ENCODE measurements around the gene SYTL1.

The SYTL1 gene

DNA sequence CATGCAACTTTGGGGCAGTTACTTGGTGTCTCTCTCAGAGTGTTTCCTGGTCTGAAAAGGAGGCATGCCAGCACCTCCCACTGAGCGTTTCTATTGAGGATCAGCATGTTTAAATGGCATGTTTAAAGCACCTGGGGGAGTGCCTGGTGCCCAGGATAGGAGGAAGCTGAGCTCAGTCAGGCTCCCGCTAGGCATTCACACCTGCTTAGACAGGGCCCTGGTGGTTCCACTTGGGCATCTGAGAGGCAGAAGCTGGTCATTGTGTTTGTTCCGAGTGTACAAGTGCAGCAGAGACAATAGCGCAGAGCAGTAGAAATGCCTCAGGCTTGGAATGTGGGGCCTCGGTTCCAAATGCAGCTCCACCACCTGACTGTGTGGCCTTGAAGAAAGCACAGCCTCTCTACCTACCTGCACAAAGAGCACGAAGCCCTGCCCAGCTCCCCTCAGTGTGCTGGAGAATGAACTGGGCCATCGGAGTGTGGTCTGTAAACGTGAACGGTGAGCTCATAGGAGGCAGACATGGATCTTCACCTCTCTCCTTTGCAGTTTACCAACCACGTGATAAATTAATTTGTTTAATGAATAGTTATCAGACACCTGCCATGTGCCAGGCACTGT is 40.1 kb upstream of the SYTL1 start:
- no peak for DNase-seq (ENCODE audit: low read depth in 1 of 2, low spot score in 1 of 2)
- TF ChIP-seq, protein P1, sequence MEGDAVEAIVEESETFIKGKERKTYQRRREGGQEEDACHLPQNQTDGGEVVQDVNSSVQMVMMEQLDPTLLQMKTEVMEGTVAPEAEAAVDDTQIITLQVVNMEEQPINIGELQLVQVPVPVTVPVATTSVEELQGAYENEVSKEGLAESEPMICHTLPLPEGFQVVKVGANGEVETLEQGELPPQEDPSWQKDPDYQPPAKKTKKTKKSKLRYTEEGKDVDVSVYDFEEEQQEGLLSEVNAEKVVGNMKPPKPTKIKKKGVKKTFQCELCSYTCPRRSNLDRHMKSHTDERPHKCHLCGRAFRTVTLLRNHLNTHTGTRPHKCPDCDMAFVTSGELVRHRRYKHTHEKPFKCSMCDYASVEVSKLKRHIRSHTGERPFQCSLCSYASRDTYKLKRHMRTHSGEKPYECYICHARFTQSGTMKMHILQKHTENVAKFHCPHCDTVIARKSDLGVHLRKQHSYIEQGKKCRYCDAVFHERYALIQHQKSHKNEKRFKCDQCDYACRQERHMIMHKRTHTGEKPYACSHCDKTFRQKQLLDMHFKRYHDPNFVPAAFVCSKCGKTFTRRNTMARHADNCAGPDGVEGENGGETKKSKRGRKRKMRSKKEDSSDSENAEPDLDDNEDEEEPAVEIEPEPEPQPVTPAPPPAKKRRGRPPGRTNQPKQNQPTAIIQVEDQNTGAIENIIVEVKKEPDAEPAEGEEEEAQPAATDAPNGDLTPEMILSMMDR (IDR thresholded peaks at IDR 0.05; ENCODE audit: insufficient read depth, low read length), result no peak
- TF ChIP-seq GABPA (IDR thresholded peaks at IDR 0.05; ENCODE audit: low read depth) (no peak), POLR2AphosphoS5 (IDR thresholded peaks at IDR 0.05; ENCODE audit: low read depth) (no peak), SPI1 (IDR thresholded peaks at IDR 0.05; ENCODE audit: borderline replicate concordance, low read depth) (no peak)
- TF ChIP-seq, protein P2, sequence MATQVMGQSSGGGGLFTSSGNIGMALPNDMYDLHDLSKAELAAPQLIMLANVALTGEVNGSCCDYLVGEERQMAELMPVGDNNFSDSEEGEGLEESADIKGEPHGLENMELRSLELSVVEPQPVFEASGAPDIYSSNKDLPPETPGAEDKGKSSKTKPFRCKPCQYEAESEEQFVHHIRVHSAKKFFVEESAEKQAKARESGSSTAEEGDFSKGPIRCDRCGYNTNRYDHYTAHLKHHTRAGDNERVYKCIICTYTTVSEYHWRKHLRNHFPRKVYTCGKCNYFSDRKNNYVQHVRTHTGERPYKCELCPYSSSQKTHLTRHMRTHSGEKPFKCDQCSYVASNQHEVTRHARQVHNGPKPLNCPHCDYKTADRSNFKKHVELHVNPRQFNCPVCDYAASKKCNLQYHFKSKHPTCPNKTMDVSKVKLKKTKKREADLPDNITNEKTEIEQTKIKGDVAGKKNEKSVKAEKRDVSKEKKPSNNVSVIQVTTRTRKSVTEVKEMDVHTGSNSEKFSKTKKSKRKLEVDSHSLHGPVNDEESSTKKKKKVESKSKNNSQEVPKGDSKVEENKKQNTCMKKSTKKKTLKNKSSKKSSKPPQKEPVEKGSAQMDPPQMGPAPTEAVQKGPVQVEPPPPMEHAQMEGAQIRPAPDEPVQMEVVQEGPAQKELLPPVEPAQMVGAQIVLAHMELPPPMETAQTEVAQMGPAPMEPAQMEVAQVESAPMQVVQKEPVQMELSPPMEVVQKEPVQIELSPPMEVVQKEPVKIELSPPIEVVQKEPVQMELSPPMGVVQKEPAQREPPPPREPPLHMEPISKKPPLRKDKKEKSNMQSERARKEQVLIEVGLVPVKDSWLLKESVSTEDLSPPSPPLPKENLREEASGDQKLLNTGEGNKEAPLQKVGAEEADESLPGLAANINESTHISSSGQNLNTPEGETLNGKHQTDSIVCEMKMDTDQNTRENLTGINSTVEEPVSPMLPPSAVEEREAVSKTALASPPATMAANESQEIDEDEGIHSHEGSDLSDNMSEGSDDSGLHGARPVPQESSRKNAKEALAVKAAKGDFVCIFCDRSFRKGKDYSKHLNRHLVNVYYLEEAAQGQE (IDR thresholded peaks at IDR 0.05; ENCODE audit: insufficient replicate concordance, low read depth), result no peak
- no peaks in the 10 kb centered on the region for H3K27me3 ChIP-seq (ENCODE audit: insufficient read depth, poor library complexity, severe bottlenecking)
- H3K4me3 ChIP-seq (replicated peaks; ENCODE audit: insufficient read depth, low read length), result no peak overlapping the region
- H3K27ac ChIP-seq (replicated peaks), result no peak overlapping the region

DNA sequence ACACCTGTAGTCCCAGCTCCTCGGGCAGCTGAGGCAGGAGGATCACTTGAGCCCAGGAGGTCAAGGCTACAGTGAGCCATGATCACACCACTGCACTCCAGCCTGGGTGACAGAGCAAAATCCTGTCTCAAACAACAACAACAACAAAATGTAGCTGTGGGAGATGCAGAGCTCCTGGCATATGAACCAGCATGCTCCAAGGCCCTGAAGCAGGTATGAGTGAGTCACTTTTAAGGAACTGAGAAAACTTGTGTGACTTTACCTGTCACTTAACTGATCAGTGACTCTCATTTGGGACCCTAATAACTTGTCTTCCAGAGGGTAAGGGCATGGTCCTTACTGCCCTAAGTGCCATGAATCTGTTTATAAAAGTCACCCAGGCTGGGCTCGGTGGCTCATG is 39.2 kb upstream of the SYTL1 start:
- no peak overlapping the region for H3K27ac ChIP-seq (replicated peaks)
- H3K4me3 ChIP-seq (replicated peaks; ENCODE audit: insufficient read depth, low read length), result no peak overlapping the region
- TF ChIP-seq, protein P2 (IDR thresholded peaks at IDR 0.05; ENCODE audit: insufficient replicate concordance, low read depth), result no peak
- TF ChIP-seq, protein P1 (IDR thresholded peaks at IDR 0.05; ENCODE audit: insufficient read depth, low read length), result no peak
- TF ChIP-seq SPI1 (IDR thresholded peaks at IDR 0.05; ENCODE audit: borderline replicate concordance, low read depth), result no peak
- TF ChIP-seq GABPA (IDR thresholded peaks at IDR 0.05; ENCODE audit: low read depth), result no peak
- no peak for TF ChIP-seq POLR2AphosphoS5 (IDR thresholded peaks at IDR 0.05; ENCODE audit: low read depth)
- DNase-seq (ENCODE audit: low read depth in 1 of 2, low spot score in 1 of 2), result no peak
- H3K27me3 ChIP-seq (ENCODE audit: insufficient read depth, poor library complexity, severe bottlenecking), result no peaks in the 10 kb centered on the region

DNA sequence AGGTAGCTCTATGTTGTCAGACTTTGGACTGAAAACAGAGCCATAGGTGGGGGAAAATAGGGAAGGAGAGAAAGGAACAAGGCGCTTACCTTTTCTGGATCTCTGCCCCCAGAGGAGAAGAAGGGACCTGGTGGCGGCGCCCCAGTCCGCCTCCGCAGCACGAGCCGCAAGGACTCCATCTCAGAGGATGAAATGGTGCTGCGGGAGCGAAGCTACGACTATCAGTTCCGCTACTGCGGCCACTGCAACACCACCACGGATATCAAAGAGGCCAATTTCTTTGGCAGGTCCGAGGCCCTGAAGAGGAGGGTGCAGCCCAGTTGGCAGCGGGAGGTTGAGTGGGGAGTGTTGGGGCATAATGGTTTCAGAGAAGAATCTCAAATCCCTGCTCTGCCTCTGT is 38.3 kb upstream of the SYTL1 start:
- no peak for DNase-seq (ENCODE audit: low read depth in 1 of 2, low spot score in 1 of 2)
- TF ChIP-seq SPI1 (IDR thresholded peaks at IDR 0.05; ENCODE audit: borderline replicate concordance, low read depth), result no peak
- no peak for TF ChIP-seq GABPA (IDR thresholded peaks at IDR 0.05; ENCODE audit: low read depth)
- TF ChIP-seq, protein P2 (IDR thresholded peaks at IDR 0.05; ENCODE audit: insufficient replicate concordance, low read depth), result no peak
- no peak for TF ChIP-seq POLR2AphosphoS5 (IDR thresholded peaks at IDR 0.05; ENCODE audit: low read depth)
- TF ChIP-seq, protein P1 (IDR thresholded peaks at IDR 0.05; ENCODE audit: insufficient read depth, low read length), result no peak

More for the DNA sequence above, 38.3 kb upstream of the SYTL1 start:
- Histone ChIP-seq H3K27ac (replicated peaks) (no peak overlapping the region), H3K4me3 (replicated peaks; ENCODE audit: insufficient read depth, low read length) (no peak overlapping the region), H3K27me3 (ENCODE audit: insufficient read depth, poor library complexity, severe bottlenecking) (no peaks in the 10 kb centered on the region)

Data from HL-60 (cell line).